ENCODE measurements around the gene DDOST.

Gene DDOST

DNA sequence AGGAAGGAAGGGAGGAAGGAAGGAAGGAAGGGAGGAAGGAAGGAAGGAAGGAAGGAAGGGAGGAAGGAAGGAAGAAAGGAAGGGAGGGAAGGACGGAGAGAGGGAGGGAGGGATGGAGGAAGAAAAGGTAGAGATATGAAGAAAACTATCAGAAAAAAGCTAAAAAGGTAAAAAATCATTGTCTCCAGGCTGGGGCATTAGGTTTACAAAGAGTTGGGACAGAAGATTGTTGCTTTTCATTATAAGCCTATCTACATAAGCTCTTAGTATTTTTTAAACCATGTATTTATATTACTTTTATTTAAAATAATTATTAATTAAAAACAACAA is 35.1 kb downstream of the DDOST start:
- no peak overlapping the region for H3K27ac ChIP-seq
- no peak for DNase-seq (ENCODE audit: low spot score)
- POLR2A ChIA-PET (ENCODE audit: low non-redundant PET), result no interaction called here
- TF ChIP-seq, protein P1, sequence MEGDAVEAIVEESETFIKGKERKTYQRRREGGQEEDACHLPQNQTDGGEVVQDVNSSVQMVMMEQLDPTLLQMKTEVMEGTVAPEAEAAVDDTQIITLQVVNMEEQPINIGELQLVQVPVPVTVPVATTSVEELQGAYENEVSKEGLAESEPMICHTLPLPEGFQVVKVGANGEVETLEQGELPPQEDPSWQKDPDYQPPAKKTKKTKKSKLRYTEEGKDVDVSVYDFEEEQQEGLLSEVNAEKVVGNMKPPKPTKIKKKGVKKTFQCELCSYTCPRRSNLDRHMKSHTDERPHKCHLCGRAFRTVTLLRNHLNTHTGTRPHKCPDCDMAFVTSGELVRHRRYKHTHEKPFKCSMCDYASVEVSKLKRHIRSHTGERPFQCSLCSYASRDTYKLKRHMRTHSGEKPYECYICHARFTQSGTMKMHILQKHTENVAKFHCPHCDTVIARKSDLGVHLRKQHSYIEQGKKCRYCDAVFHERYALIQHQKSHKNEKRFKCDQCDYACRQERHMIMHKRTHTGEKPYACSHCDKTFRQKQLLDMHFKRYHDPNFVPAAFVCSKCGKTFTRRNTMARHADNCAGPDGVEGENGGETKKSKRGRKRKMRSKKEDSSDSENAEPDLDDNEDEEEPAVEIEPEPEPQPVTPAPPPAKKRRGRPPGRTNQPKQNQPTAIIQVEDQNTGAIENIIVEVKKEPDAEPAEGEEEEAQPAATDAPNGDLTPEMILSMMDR (conservative IDR thresholded peaks at IDR 0.05; ENCODE audit: low read depth), result no peak
- CTCF ChIA-PET, result no interaction called here

DNA sequence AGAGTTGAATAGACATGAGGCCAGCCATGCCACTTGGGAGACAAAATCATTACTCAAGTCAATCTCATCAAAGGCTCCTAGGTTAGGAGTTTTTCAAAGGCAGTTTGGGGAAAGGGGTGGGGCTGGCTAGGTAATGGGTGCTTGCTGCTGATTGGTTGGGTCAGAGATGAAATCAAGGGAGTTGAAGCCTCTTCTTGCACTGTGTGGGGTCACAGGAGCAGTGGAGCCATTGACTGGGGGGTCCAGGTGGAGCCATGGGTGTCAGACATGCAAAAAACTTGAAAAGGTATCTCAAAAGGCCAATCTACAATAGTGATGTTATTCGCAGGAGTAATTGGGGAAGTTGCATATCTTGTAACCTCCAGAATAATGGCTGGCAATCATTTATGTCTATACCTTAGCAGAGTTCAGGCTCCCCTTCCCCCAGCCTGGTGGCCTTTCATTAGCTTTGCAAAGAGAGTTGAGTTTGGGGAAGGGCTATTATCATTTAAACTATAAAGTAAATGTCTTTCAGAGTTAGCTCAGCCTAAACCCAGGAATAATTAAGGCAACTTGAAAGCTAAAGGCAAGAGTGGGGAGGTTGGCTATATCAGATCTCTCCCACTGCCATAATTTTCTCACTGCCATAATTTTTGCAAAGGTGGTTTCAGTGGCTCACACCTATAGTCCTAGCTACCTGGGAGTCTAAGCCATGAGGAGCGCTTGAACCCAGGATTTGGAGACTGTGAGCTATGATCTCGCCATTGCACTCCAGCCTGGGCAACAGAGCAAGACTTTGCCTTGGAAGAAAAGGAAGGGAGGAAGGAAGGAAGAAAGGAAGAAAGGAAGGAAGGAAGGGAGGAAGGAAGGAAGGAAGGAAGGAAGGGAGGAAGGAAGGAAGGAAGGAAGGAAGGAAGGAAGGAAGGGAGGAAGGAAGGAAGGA is 35.7 kb downstream of the DDOST start:
- CTCF ChIA-PET, result no interaction called here
- TF ChIP-seq, protein P1 (conservative IDR thresholded peaks at IDR 0.05; ENCODE audit: low read depth), result no peak
- DNase-seq (ENCODE audit: low spot score), result no peak
- H3K27ac ChIP-seq, result no peak overlapping the region
- POLR2A ChIA-PET (ENCODE audit: low non-redundant PET), result no interaction called here

DNA sequence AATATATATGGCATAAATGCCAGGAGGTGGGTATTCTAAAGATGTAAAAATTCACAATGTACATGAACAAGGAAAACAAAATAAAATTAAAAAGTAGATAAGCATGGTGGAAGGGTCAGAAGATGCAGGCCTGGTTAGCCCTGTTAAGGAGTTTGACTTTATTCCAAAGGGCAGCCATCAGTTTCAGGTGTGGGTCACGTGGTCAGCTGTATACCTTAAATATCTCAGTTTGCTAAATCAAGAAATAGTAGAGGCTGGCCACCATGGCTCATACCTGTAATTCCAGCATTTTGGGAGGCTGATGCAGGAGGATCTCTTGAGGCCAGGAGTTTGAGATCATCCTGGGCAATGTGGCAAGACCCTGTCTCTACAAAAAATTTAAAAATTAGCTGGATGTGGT is 36.5 kb downstream of the DDOST start:
- ChIA-PET CTCF (no interaction called here), POLR2A (ENCODE audit: low non-redundant PET) (no interaction called here)
- H3K27ac ChIP-seq, result no peak overlapping the region
- TF ChIP-seq, protein P1 (conservative IDR thresholded peaks at IDR 0.05; ENCODE audit: low read depth), result no peak
- DNase-seq (ENCODE audit: low spot score), result no peak

DNA sequence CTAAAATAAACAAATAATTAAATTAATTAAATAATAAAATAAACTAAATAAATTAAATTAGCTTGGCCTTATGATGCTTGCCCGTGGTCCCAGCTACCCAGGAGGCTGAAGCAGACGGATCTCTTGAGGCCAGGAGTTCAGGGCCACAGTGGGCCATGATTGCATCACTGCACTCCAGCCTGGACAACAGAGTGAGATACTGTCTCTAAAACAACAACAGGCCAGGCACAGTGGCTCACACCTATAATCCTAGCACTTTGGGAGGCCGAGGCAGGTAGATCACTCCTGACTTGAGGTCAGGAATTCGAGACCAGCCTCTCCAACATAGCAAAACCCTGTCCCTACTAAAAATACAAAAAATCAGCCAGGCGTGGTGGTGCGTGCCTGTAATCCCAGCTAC is 40.2 kb downstream of the DDOST start:
- no peak for DNase-seq (ENCODE audit: low spot score)
- H3K27ac ChIP-seq, result no peak overlapping the region
- POLR2A ChIA-PET (ENCODE audit: low non-redundant PET), result no interaction called here
- CTCF ChIA-PET, result no interaction called here
- TF ChIP-seq, protein P1 (conservative IDR thresholded peaks at IDR 0.05; ENCODE audit: low read depth), result no peak

DNA sequence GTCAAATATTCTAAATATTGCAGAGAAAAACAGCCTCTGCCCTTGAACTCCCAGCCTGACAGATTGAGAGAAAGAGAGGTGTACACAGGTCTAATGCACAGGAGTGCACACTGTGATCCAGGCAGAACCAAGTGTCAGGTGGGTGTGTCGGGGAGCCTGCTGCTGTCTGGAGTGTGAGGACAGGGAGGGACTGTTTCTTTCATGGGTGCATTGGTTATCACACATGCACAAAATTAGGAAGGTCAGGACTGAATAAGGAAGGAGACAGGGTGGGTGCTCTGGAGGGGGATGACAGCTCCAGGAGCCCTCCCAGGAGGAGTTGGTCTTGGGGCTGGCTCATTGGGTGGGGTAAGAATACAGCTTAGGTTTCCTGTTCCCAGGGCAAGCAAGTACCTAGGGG is 41.2 kb downstream of the DDOST start:
- CTCF ChIA-PET, result no interaction called here
- POLR2A ChIA-PET (ENCODE audit: low non-redundant PET), result no interaction called here
- TF ChIP-seq, protein P1 (conservative IDR thresholded peaks at IDR 0.05; ENCODE audit: low read depth), result no peak
- no peak for DNase-seq (ENCODE audit: low spot score)
- no peak overlapping the region for H3K27ac ChIP-seq

DNA sequence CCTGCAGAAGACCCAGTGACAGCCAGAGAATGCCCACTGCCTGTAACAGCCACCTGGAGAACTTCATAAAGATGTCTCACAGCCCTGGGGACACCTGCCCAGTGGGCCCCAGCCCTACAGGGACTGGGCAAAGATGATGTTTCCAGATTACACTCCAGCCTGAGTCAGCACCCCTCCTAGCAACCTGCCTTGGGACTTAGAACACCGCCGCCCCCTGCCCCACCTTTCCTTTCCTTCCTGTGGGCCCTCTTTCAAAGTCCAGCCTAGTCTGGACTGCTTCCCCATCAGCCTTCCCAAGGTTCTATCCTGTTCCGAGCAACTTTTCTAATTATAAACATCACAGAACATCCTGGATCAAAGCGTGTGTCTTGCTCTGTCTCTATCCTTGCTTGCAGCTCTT is 42.6 kb downstream of the DDOST start:
- CTCF ChIA-PET, result no interaction called here

More for the DNA sequence above, 42.6 kb downstream of the DDOST start:
- POLR2A ChIA-PET (ENCODE audit: low non-redundant PET), result no interaction called here
- no peak for DNase-seq (ENCODE audit: low spot score)
- H3K27ac ChIP-seq, result no peak overlapping the region
- TF ChIP-seq, protein P1 (conservative IDR thresholded peaks at IDR 0.05; ENCODE audit: low read depth), result no peak
